GM12891 (cell line): ENCODE data around the gene RBM46.

Experiments used
- POLR2A ChIP-seq: IDR thresholded peaks from 2 replicates; pipeline ENCODE4 v1.6.1; 2011; ENCODE audit warnings: low read depth, low read length, control low read depth
- POU2F2 ChIP-seq: IDR thresholded peaks from 2 replicates; pipeline ENCODE4 v1.6.1; 2011; ENCODE audit warnings: low read depth, mild to moderate bottlenecking, control low read depth, low read length, moderate library complexity

GRCh38 chr4:154740462-154740861 is 40.6 kb upstream of the RBM46 start:
- TF ChIP-seq POU2F2 (no peak), POLR2A (no peak)
